ENCODE data around the gene PPARG.
A peak's percentile ranks its signal among the peaks of the same experiment; 100 is the strongest.
"Not testable (repeated sequence)": the region's sequence is repeated elsewhere in the genome, so short reads cannot be mapped to it uniquely, and the experiment has no call there.

PPARG gene

DNA sequence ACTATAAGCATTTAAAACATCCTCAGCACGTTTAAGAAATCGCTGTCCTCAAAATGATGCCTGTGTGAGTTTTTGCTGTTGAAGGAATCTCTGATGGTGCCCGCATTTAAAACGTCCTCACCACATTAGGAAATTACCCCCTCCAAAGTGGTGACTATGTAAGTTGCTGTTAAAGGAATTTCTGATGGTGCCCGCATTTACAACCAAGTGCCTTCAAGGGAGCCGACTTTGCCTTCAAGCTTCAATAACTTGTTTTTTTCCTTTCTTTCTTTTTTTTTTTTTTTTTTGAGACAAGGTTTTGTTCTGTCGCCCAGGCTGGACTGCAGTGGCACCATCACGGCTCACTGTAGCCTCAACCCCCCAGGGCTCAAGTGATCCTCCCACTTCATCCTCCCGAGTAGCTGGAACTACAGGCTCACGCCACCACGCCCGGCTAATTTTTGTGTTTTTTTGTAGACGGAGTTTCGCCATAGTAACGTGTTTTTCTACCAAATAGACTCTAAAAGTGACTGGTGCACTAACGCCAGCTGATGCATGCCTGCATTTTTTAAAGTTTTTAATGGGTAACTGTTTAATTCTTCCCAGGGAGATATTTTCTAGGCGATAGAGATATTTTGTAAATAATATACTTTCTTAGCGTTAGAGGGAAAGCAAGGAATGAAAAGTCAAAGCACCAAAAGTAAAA is 176.4 kb downstream of the PPARG start:
- DNase-seq = no peak

DNA sequence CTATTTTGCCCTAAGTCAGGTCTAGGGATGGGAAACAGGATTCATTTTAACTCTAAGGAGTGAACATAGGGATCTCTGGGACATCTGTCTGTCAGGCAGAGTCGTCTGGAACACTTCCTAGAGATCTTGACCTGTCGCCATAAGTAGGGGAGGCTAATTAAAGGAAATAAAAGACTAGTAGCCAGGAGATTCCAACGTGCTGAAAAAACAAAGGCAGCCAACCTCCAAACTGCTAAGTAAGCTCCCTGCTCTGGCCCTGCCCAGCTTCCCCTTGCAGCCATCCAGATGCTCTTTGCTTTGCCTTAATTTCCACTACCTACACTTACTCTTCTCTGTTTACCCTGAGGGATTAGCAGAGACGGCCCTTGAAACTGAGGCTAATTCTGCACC is 177.0 kb downstream of the PPARG start:
- no peak for DNase-seq

DNA sequence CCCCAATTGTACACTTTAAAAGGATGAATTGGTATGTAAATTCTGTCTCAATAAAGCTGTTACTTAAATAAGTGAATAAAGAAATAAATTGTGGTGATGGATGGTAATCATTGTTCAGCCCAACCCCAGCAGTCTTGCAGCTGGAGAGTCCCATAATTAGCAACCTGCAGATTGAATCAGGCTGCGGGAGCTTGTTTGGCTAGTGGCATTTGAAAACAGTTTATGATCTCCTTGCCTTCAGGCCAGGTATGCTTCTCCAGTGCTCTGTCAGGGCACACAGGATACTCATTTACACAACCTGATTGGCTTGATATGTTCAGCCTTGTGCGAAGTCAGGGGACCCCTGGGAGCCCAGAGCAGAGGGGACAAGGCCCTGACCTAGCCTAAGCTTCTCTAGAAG is 178.9 kb downstream of the PPARG start:
- DNase-seq = peak in 2 of 3 experiments; percentile 11 to 60

DNA sequence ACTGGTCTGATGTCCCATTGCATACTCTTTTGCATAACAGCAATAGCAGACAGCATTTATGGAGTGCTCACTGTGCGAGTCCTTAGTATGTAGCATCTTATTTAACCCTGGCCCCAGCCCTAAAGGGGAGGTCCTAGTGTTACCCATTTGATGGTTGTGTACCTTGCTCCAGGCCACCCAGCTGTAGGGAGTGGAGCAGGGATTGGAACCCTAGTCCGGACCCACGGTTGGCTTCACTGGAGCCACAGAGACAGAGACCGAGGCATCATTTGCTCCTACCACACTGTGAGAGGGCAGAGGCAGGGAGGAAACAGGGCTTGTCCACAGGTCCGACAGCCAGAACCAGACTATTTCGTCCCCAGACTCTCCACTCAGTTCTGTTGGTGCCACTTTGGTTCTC is 179.4 kb downstream of the PPARG start:
- no peak for DNase-seq

DNA sequence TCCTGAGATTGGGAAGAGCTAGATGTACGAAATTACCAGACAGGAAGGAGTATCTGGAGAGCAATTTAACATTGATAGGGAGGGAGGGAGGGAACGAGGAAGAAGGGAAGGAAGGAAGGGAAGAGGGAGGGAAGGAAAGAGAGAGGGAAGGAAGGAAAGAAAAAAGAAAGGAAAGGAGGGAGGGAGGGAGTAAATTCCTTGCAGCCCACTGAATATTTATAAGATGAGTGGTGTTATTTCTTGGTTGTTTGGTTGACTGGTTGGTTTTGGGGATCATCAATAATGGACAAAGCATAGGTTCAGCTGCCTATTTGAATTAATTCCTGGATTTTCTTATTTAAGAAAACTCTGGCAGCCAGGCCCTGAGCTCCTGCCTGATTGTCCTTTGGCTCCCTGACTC is 179.9 kb downstream of the PPARG start:
- no peak for DNase-seq

DNA sequence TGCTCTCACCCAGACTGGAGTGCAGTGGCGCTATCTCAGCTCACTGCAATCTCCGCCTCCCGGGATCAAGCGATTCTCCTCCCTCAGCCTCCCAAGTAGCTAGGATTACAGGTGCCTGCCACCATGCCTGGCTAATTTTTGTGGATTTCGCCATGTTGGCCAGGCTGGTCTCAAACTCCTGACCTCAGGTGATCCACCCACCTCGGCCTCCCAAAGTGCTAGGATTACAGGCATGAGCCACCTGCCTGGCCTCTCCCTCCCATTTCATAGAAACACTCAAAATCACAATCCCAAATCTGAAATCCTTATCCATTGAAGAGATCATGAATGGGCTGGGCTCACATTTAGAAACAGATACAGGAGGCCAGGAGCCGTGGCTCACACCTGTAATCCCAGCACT is 180.4 kb downstream of the PPARG start:
- not testable (repeated sequence) for DNase-seq

DNA sequence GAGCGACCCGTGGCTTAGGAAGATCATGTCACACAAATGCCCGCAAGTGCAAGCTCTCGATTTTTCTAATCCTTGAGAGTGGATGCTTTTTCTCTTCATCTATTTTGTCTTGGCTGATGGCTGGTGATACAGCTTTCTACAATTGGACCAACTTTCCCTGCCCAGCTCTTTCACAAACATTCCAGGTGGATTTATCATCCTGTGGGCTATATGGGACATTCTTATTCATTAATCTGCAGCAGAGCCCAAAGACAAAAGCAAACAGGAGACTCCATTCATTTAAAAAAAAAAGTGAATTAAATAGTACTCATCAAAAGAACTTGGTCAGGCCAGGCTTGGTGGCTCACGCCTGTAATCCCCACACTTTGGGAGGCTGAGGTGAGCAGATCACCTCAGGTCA is 181.2 kb downstream of the PPARG start:
- DNase-seq = no peak

DNA sequence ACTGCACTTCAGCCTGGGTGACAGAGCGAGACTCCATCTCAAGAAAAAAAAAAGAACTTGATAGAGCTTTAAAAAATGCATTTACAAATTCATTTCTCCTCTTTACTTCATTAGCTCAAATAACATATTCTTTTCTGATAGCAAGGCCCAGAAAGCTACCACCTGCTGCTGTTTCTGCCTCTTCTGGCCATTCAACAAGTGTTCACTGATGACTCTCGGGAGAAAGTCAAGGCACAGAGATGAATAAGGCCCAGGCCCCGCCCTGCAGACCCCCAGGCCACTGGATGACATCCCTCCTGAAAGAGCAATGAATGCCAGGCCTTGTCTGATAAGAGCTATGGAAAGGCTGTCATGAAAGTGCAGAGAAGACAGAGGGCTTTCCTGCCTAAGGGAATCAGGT is 181.8 kb downstream of the PPARG start:
- no peak for DNase-seq

DNA sequence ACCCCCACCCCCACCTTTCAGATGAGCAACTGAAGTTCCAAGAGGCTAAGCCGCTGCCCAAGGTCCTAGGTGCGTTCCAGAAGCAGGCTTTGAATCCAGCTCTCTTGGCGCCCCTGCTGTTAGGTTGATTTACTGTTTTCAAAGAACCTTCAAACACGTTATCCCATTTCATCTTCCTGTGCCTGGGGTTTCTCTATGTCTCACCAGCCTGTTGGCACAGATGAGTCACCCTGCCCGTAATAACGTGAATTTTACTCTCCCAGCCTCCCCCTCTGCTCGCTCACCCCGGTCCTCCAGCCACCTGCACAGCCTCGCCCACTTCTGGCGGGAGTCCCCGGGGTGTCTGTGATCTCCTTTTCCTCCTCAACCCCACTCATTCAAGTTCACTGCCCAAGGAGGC is 182.4 kb downstream of the PPARG start:
- DNase-seq = peak in 2 of 3 experiments; percentile 5 to 6

DNA sequence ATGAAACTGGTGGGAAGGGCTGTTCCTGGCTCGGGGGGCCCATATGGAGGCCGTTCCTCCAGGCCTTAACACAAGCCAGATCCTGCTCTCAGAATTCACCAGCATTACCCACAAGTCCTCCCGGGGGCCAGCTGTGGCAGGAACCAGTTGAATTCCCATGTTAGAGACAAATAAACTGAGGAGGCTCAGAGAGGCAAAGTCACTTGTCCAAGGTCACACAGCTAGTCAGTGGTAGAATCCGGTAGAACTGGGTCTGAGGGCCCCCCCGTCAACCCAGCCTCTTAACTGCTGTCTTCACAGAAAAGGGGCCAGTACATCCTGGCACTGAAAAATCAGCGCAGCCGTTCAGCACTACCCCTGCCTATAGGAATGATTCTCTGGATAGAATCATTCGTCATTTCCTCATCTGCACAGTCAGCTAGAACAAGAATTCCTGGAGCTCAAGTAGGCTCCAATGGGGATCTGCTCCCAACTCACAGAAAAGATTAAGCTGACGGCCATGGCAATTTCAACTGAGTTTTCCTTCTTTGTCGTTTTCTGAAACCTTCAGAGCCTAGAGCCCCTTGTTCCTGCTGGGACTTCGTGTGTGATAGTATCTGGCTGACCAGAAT is 183.2 kb downstream of the PPARG start:
- no peak for DNase-seq

DNA sequence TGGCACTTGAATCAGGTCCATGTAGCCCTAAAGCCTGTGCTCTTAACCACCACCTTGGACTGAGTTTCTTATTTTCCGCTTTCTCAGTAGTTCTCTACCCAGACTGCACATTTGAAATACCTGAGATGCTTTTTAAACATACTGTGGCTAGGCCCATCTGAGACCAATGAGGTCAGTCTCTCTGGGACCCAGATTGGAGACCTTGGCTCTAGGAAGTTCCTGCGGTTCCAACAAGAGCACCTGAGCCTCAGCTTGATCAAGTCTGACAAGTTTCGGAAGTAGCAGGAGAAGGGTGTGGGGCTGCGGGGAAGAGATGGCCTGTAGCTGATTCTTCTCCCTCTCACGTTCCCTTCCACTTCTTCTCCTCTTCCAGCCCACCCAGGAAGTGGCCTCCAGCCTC is 183.9 kb downstream of the PPARG start:
- DNase-seq = no peak

DNA sequence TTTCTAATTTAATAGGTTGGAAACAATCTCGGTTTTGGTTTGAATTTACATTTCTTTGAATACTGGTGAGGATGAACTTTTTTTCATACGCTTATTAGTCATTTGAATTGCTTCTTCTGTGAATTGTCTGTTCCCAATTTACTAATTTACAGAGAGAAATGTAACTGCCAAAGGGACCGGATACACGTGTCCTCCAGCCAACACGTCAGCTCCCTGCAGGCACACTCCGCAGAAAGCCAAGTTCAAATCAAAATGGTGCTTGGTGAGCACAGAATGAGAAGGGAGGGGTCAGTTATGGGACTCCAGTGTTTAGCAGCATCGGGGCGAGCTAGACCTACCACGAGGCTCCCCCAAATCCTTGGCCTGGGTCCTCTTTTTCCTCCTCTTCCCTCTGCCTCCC is 184.6 kb downstream of the PPARG start:
- no peak for DNase-seq

DNA sequence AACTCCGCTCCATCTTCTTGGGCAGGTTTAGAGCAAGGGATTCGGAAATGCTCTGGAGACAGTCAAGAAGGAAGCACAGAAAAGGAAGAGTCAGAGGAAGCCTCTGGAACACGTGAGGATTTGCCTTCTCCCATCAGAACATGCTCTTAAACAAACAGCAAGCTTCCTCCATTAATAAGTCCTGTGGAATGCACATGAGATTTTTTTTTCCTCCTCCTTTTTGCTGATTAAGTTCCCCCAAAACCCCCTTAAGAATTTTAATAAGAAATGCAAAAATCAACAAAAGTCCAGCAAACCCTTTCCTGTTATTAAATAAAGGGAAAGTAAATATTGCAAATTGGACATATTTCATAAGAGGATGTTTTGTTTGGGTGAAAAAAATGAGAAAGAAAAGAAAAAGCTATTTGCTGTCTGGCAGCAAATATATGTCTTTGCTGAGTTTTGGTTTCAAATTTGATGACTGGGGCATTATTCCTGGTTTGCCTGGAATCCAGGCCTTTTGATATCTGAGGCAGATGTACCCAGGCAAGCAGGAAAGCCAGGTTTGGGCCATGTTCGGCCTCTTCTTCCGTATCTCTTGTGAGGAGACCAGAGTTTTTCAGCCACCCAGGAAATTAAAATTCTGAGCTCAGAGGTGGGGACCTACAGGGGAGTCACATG is 187.5 kb downstream of the PPARG start:
- DNase-seq = no peak

DNA sequence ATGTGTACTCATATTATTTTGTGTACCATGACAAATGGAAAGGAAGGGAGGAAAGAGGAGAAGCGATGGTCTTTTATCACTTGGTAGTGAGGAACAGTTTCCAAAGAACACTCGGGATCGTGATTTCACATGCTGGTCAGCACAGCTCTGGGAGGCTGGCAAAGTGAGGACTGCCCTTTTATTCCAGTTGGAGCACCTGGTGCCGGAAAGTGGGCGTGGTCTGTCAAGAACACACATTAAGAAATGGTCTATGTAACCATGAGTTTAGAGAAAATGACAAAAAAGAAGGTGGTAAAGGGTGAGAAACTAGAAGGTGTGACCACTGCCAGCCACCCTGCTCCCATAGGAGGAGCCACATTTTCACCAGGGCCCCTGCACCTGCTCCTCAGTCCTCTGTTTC is 188.4 kb downstream of the PPARG start:
- DNase-seq = no peak

DNA sequence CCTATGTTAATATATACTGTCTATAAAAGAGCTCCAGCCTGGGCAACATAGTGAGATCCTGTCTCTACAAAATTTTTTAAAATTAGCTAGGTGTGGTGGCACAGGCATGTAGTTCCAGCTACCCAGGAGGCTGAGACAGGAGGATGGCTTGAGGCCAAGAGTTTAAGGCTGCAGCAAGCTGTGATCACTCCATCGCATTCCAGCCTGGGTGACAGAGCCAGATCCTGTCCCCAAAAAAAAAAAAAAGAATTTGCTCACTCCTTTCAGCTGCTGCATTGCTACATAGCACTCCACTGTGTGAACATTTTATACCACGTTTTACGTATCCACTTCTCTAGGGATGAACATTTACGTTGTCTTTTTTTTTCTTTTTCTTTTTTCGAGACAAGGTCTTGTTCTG is 189.5 kb downstream of the PPARG start:
- no peak for DNase-seq

DNA sequence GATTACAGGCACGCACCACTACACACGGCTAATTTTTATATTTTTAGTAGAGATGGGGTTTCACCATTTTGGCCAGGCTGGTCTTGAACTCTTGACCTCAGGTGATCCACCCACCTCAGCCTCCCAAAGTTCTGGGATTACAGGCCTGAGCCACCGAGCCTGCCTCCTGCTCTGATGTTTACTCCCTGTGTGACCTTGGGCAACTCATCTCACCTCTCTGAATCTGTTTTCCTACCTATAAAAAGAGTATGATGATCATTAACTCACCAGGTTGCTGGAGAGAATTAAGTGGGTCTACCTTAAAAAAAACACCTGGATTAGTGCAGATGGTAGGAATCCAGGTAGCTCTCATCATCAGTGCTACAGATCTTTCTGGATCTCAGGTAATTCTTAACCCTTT is 190.3 kb downstream of the PPARG start:
- DNase-seq = not testable (repeated sequence)

DNA sequence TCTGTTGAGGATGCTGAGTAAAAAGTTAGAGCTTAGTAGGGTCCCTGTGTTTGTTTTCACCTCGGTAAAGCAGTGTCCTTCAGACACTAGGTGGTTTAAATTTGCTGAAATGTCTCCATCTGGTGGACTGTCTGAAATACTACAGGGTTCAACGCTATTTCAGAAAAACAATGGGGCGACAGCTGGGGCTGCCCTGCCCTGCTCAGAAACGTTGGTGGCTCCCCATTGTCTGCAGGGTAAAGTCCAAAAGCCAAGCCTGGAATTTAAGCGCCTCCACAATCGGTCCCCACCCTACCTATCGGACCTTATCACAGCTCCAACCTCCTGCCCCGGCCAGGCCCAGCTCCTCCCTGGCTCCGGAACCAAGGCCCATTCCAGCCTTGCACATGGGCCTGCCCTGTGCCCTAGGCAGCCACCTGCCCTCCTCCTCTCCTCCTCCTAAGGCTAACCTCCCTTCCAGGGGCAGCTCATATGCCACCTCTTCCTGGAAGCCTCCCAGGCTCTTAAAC is 191.1 kb downstream of the PPARG start:
- peak; percentile 12 to 69 (median 27) for DNase-seq

DNA sequence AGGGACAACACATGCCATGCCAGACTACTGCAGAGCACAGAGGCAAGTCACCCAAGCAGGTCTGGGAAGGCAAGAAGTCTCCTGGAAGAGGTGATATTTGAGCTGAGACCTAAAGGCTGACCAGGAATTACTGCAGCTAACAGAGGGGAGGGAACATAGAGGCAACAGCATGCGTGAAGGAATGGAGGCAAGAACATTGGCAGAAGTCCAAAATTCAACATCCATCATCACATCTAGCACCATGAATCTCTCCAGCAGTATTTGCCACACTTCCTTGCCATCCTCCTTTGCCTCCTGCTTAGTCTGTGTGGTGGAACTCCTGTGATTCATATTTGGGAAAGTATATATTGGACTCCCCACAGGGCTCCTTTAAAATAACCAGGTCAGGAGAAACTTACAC is 194.5 kb downstream of the PPARG start:
- peak in 1 of 3 experiments; percentile 63 for DNase-seq

DNA sequence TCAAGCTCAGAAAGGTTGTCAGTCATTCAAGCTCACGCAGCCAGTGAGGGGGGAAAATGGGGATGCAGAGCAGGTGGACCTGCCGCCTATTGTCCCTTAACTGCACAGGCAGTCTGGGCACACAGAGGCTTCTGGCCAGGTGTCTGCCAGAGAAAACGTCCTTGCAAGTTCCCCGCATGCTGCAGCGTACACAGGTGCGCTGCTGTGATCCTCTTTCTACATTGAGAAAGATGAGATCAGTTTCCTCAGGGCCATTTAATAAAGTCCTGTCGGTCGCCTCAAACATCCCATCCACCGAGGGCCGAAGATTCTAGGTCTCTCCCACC is 195.0 kb downstream of the PPARG start:
- DNase-seq = no peak
